Endothelial cell of umbilical vein (primary cell): ENCODE results near the gene SLC18B1. TPM values are rescaled to one million over a fixed set of nuclear protein-coding genes. Genes with fewer than 3 reads are reported as not detected.

Experiments used
- BruUV-seq: library from RNA; stranded (reverse); fragments of 400-500 nt; replicated peaks from 2 replicates; lab custom pipeline; 2021; lab: Mats Ljungman, UMichigan
- CTCF ChIA-PET: fragments of 300-600, 350-600 bp; sonication (Branson Sonifier 250); formaldehyde crosslinking; loops from one replicate; lab custom pipeline; 2021; ENCODE audit warnings: antibody characterized with exemption, inconsistent platforms; lab: Charles Lee
- POLR2A ChIA-PET: fragments of 300-600, 350-600 bp; sonication (Branson Sonifier 250); formaldehyde crosslinking; loops from one replicate; lab custom pipeline; 2021; ENCODE audit warnings: antibody characterized with exemption, inconsistent platforms; lab: Charles Lee
- DNase-seq: peaks from one replicate; pipeline ENCODE4 v3.0.0-alpha.2; 2011; ENCODE audit warnings: low read depth, low spot score
- FAIRE-seq: peaks from 2 replicates; lab custom pipeline; 2011; peaks lifted over from hg19 to GRCh38; lab: Jason Lieb, UNC
- H2AFZ ChIP-seq: 2 replicates; pipeline ENCODE4 v1.6.0; 2012; ENCODE audit warnings: low read depth, low read length, control low read depth, inconsistent platforms
- H3K27ac ChIP-seq: 2 replicates; pipeline ENCODE4 v1.5.1; 2011; ENCODE audit warnings: low read depth, mild to moderate bottlenecking, control low read depth, low read length, moderate library complexity; ENCODE audit not compliant: insufficient read depth
- H3K27me3 ChIP-seq, 2 experiments: 2 replicates each; pipeline versions ENCODE4 v1.6.0 to v1.6.1; 2011; ENCODE audit warnings: low read length in 2 of 2, mixed read lengths in 1 of 2; ENCODE audit not compliant: control insufficient read depth in 2 of 2, insufficient read depth in 2 of 2
- H3K36me3 ChIP-seq, 2 experiments: 2 replicates in 1 of 2; 3 replicates in 1 of 2; pipeline ENCODE4 v1.5.1; 2011; ENCODE audit warnings: low read length in 2 of 2, mild to moderate bottlenecking in 1 of 2, moderate library complexity in 1 of 2; ENCODE audit not compliant: control insufficient read depth in 2 of 2, insufficient read depth in 2 of 2; ENCODE audit errors: extremely low read depth in 1 of 2
- H3K4me1 ChIP-seq: 3 replicates; pipeline ENCODE4 v1.5.1; 2011; ENCODE audit warnings: mild to moderate bottlenecking, low read length; ENCODE audit not compliant: control insufficient read depth, insufficient read depth; ENCODE audit errors: extremely low read depth
- H3K4me2 ChIP-seq: 2 replicates; pipeline ENCODE4 v1.6.1; 2011; ENCODE audit warnings: low read length, control low read depth, mixed read lengths; ENCODE audit not compliant: insufficient read depth
- H3K4me3 ChIP-seq, 3 experiments: fragments of 200-600 bp in 1 of 3; sonication (generic), shearing (Covaris generic) in 1 of 3; replicated peaks in 1 of 3; 2 replicates each; pipeline ENCODE4 v1.5.1; 2011 to 2016; ENCODE audit warnings: control low read depth in 3 of 3, low read length in 3 of 3, mild to moderate bottlenecking in 2 of 3, inconsistent platforms in 1 of 3, low read depth in 1 of 3, moderate library complexity in 1 of 3; ENCODE audit not compliant: insufficient read depth in 1 of 3
- H3K79me2 ChIP-seq: 2 replicates; pipeline ENCODE4 v1.6.0; 2012; ENCODE audit warnings: low read length, inconsistent platforms; ENCODE audit not compliant: control insufficient read depth, insufficient read depth
- H3K9ac ChIP-seq: replicated peaks from 2 replicates; pipeline ENCODE3; 2011; ENCODE audit warnings: low read length, control low read depth; ENCODE audit not compliant: insufficient read depth; ENCODE audit errors: extremely low read depth
- H3K9me1 ChIP-seq: replicated peaks from 3 replicates; pipeline ENCODE4 v1.6.0; 2011; ENCODE audit warnings: mild to moderate bottlenecking, low read length; ENCODE audit not compliant: control insufficient read depth, insufficient read depth; ENCODE audit errors: extremely low read depth
- H3K9me3 ChIP-seq: replicated peaks from 2 replicates; pipeline ENCODE4 v1.5.1; 2012; ENCODE audit warnings: low read length, inconsistent platforms; ENCODE audit not compliant: control insufficient read depth, insufficient read depth
- H4K20me1 ChIP-seq: replicated peaks from 2 replicates; pipeline ENCODE3; 2011; ENCODE audit warnings: mild to moderate bottlenecking, low read length; ENCODE audit not compliant: control insufficient read depth, insufficient read depth; ENCODE audit errors: extremely low read depth
- CTCF ChIP-seq, 2 donors: IDR thresholded peaks; 1 replicate in 1 of 2; 2 replicates in 1 of 2; pipeline ENCODE4 v1.5.1; 2011; ENCODE audit warnings: low read length in 2 of 2, mild to moderate bottlenecking in 2 of 2, moderate library complexity in 2 of 2, control low read depth in 1 of 2, inconsistent platforms in 1 of 2, low read depth in 1 of 2; ENCODE audit not compliant: insufficient read depth in 1 of 2; ENCODE audit errors: extremely low read depth in 1 of 2
- EZH2 ChIP-seq: IDR thresholded peaks from 2 replicates; pipeline ENCODE4 v1.6.1; 2012; ENCODE audit warnings: borderline replicate concordance, low read depth, mild to moderate bottlenecking, moderate library complexity, low read length, inconsistent platforms; ENCODE audit not compliant: severe bottlenecking
- FOS ChIP-seq: IDR thresholded peaks from 2 replicates; pipeline ENCODE4 v1.6.1; 2011; ENCODE audit warnings: mild to moderate bottlenecking, low read length, moderate library complexity, borderline replicate concordance; ENCODE audit not compliant: insufficient read depth
- GATA2 ChIP-seq: IDR thresholded peaks from 2 replicates; pipeline ENCODE4 v1.7.0; 2011; ENCODE audit warnings: low read depth, mild to moderate bottlenecking, moderate library complexity, mixed read lengths, low read length; ENCODE audit not compliant: insufficient read length, insufficient read depth
- JUN ChIP-seq: IDR thresholded peaks from 2 replicates; pipeline ENCODE4 v1.6.1; 2011; ENCODE audit warnings: borderline replicate concordance, low read depth; ENCODE audit not compliant: insufficient read length, insufficient read depth
- MAX ChIP-seq: IDR thresholded peaks from 2 replicates; pipeline ENCODE4 v1.6.1; 2011; ENCODE audit not compliant: insufficient read depth, insufficient read length
- MYC ChIP-seq: IDR thresholded peaks from one replicate; pipeline ENCODE4 v1.6.1; 2011; ENCODE audit warnings: mild to moderate bottlenecking, low read depth, low read length
- POLR2A ChIP-seq: IDR thresholded peaks from 2 replicates; pipeline ENCODE4 v1.6.1; 2012; ENCODE audit warnings: low read depth, mild to moderate bottlenecking, control low read depth, low read length
- POLR2AphosphoS5 ChIP-seq: IDR thresholded peaks from 2 replicates; pipeline ENCODE4 v1.6.1; 2012; ENCODE audit warnings: low read depth, mild to moderate bottlenecking, control low read depth, low read length, moderate library complexity; ENCODE audit not compliant: insufficient read depth
- dilution Hi-C: fragments of 300-500 bp; cut with MboI; formaldehyde crosslinking; loops from one replicate; pipeline ENCODE4 v1.15.0; 2019; ENCODE audit warnings: low sequenced_read_pairs; ENCODE audit not compliant: extremely low pct_ligation_motif_present
- intact Hi-C: fragments of 100-400 bp; cut with micrococcal nuclease; formaldehyde crosslinking; loops from one replicate; pipeline ENCODE4 v1.10.0; 2022
- polyA plus RNA-seq, 4 experiments: library from polyadenylated mRNA; depleted of rRNA in 3 of 4; stranded (reverse) in 3 of 4; unstranded in 1 of 4; fragments of >200 nt; gene quantifications; 2 replicates each; pipeline versions ENCODE4 v1.2.1 to v1.2.3, GENCODE V29; 2011 to 2012; ENCODE audit warnings: missing spikeins in 1 of 4
- total RNA-seq: library from RNA; stranded (reverse); gene quantifications from 2 replicates; pipeline ENCODE4 v1.2.3, GENCODE V29; 2021

Gene SLC18B1
- total and polyA plus RNA-seq, 2 donors (not counting 3 experiments of a cell fraction or from before 2014, with no cell fraction given): 8.4 to 9.2 TPM

GRCh38 chr6:132812255-132812732, 13.9 kb upstream of the SLC18B1 start:
- dilution Hi-C loops: no loop called here
- peak overlapping the region in 2 of 3 experiments; percentile 55 to 80 for H3K4me3 ChIP-seq
- CTCF ChIA-PET: interaction anchor here (0.9 to 2.5 kb wide), 10 partner anchors 9 to 532 kb away, joined by 3 to 31 read pairs (median 5); partner anchors contain the start of gene SLC18B1
- peak overlapping the region; percentile 98 for H3K4me2 ChIP-seq
- peak overlapping the region; percentile 95 for H2AFZ ChIP-seq
- peak overlapping the region; percentile 65 for H3K9ac ChIP-seq
- BruUV-seq: no TSS peak
- peaks cover 11 to 14% of the 10 kb centered on the region in 2 experiments for H3K36me3 ChIP-seq
- POLR2A ChIA-PET: interaction anchor here (0.7 kb wide), 1 partner anchor 137 kb away, joined by 5 read pairs; no protein-coding TSS in a partner anchor
- H3K9me3 ChIP-seq: no peaks in the 10 kb centered on the region
- H3K79me2 ChIP-seq: peaks cover 29% of the 10 kb centered on the region
- H3K27me3 ChIP-seq: peaks cover 10 to 11% of the 10 kb centered on the region in 2 experiments
- H3K4me1 ChIP-seq: peaks cover 24% of the 10 kb centered on the region
- TF ChIP-seq MYC: no peak
- no peak for TF ChIP-seq JUN
- no peak for FAIRE-seq
- peak; percentile 44 for DNase-seq
- H3K9me1 ChIP-seq: no peaks in the 10 kb centered on the region
- H4K20me1 ChIP-seq: peaks cover 3% of the 10 kb centered on the region
- intact Hi-C loops: loop anchor here (5.0 to 10.0 kb wide), 5 partner anchors 145 to 887 kb away; partner anchors contain the start of gene STX7
- no peak overlapping the region for H3K27ac ChIP-seq

GRCh38 chr6:132811276-132811675, 12.8 kb upstream of the SLC18B1 start:
- dilution Hi-C loops (no loop called here), intact Hi-C loops (loop anchor here (5.0 to 10.0 kb wide), 5 partner anchors 144 to 886 kb away; partner anchors contain the start of gene STX7)
- POLR2A ChIA-PET: interaction anchor here (0.7 kb wide), 1 partner anchor 136 kb away, joined by 5 read pairs; no protein-coding TSS in a partner anchor
- BruUV-seq: no TSS peak
- Histone ChIP-seq H3K4me1 (peaks cover 20% of the 10 kb centered on the region), H3K4me2 (no peak overlapping the region), H3K27ac (no peak overlapping the region), H3K36me3 (peaks cover 3 to 5% of the 10 kb centered on the region in 2 experiments), H2AFZ (no peak overlapping the region), H3K27me3 (peaks cover 11 to 13% of the 10 kb centered on the region in 2 experiments), H3K4me3 (no peak overlapping the region), H3K9me3 (no peaks in the 10 kb centered on the region), H4K20me1 (no peaks in the 10 kb centered on the region), H3K9me1 (no peaks in the 10 kb centered on the region), H3K9ac (no peak overlapping the region), H3K79me2 (peaks cover 19% of the 10 kb centered on the region)
- FAIRE-seq (no peak), DNase-seq (no peak)
- CTCF ChIA-PET: interaction anchor here (1.1 to 3.8 kb wide), 7 partner anchors 12 to 281 kb away, joined by 3 to 31 read pairs (median 6); partner anchors contain the start of gene SLC18B1
- TF ChIP-seq EZH2 (no peak), FOS (no peak), GATA2 (no peak), POLR2AphosphoS5 (no peak), CTCF (IDR thresholded peaks at IDR 0.05; ENCODE audit: extremely low read depth in 1 of 2, insufficient read depth in 1 of 2, low read depth in 1 of 2, low read length in 2 of 2) (no peak), JUN (no peak), POLR2A (no peak), MYC (no peak), MAX (no peak)
